Testis (tissue), 3 donors: ENCODE measurements around the gene TOX2. TPM values are rescaled to one million over a fixed set of nuclear protein-coding genes. Genes with fewer than 3 reads are reported as not detected.

Experiments
- DNase-seq: peaks from one replicate; pipeline ENCODE4 v3.0.0-alpha.2; 2019
- H3K27ac ChIP-seq, 2 donors: fragments of 200-600 bp; sonication (generic); one replicate each; pipeline ENCODE4 v1.5.1; 2019
- H3K27me3 ChIP-seq: fragments of 200-600 bp; sonication (generic); one replicate; pipeline ENCODE4 v1.5.1; 2019
- H3K36me3 ChIP-seq: fragments of 200-600 bp; sonication (generic); one replicate; pipeline ENCODE4 v1.5.1; 2017; ENCODE audit warnings: low read depth; ENCODE audit errors: missing control alignments
- H3K4me1 ChIP-seq: fragments of 200-600 bp; sonication (generic); one replicate; pipeline ENCODE4 v1.5.1; 2019
- H3K4me3 ChIP-seq, 2 donors: fragments of 200-600 bp; sonication (generic); one replicate each; pipeline ENCODE4 v1.5.1; 2017 to 2019
- H3K9me3 ChIP-seq: fragments of 200-600 bp; sonication (generic); one replicate; pipeline ENCODE4 v1.5.1; 2017
- CTCF ChIP-seq, 3 experiments: fragments of 450-650 bp in 2 of 3; fragments of 200-600 bp in 1 of 3; sonication (generic) in 1 of 3; IDR thresholded peaks; one replicate each; pipeline ENCODE4 v1.5.1; 2016 to 2019; ENCODE audit warnings: antibody characterized with exemption in 3 of 3, mild to moderate bottlenecking in 2 of 3, moderate library complexity in 1 of 3
- POLR2A ChIP-seq: fragments of 450-650 bp; IDR thresholded peaks from one replicate; pipeline ENCODE4 v1.6.1; 2017; ENCODE audit warnings: antibody characterized with exemption, mild to moderate bottlenecking, moderate library complexity
- WGBS, 2 donors: methylation state at CpG; one replicate each; pipeline ENCODE4 v1.1.5; 2018; 5-methylcytosine and 5-hydroxymethylcytosine counted together
- intact Hi-C: fragments of 100-400 bp; cut with DNase I; formaldehyde crosslinking; loops from one replicate; pipeline ENCODE4 v1.15.1; 2023; ENCODE audit warnings: low total_unique reads
- polyA plus RNA-seq: library from polyadenylated mRNA; stranded (reverse); fragments of 350-450 nt; fragmentation: Illumina TruSeq; extraction: RNeasy Lipid Tissue Mini Kit (QIAGEN cat#74804); gene quantifications from one replicate; pipeline ENCODE4 v1.2.3, GENCODE V29; 2014; ENCODE audit warnings: low read depth, low replicate concordance; ENCODE audit not compliant: insufficient read depth
- total RNA-seq, 2 donors: library from RNA; depleted of rRNA; stranded (reverse); fragments of >200 nt; gene quantifications; one replicate each; pipeline ENCODE4 v1.2.3, GENCODE V29; 2016

Gene TOX2
- total and polyA plus RNA-seq, 3 donors from 2014 or later, result 43.8 to 67.0 (median 48.1) TPM

GRCh38 chr20:44115181-44115580 is 200.5 kb downstream of the TOX2 start:
- Histone ChIP-seq H3K9me3 (no peaks in the 10 kb centered on the region), H3K36me3 (no peaks in the 10 kb centered on the region), H3K27me3 (no peaks in the 10 kb centered on the region), H3K4me3 (peak overlapping the region in 1 of 2 donors; percentile 31), H3K27ac (no peak overlapping the region), H3K4me1 (no peaks in the 10 kb centered on the region)
- DNase-seq, result no peak
- intact Hi-C loops, result loop anchor here (5.0 kb wide), 1 partner anchor 77 kb away; no protein-coding TSS in a partner anchor
- no peak for TF ChIP-seq POLR2A
- no peak for TF ChIP-seq CTCF (IDR thresholded peaks at IDR 0.05)
- WGBS, 2 donors, result 61 to 76% methylated on average over 6 to 7 of the region's 7 CpGs

GRCh38 chr20:44115762-44116644 is 201.4 kb downstream of the TOX2 start:
- H3K27me3 ChIP-seq, result no peaks in the 10 kb centered on the region
- H3K27ac ChIP-seq, result no peak overlapping the region
- TF ChIP-seq POLR2A, result no peak
- no peak for TF ChIP-seq CTCF (IDR thresholded peaks at IDR 0.05)
- DNase-seq, result no peak
- no peaks in the 10 kb centered on the region for H3K36me3 ChIP-seq
- no peaks in the 10 kb centered on the region for H3K4me1 ChIP-seq
- 26 to 34% methylated on average over 5 to 38 of the region's 76 CpGs for WGBS, 2 donors
- peak overlapping the region; percentile 12 to 31 for H3K4me3 ChIP-seq
- H3K9me3 ChIP-seq, result no peaks in the 10 kb centered on the region
- intact Hi-C loops, result loop anchor here (5.0 kb wide), 1 partner anchor 76 kb away; no protein-coding TSS in a partner anchor

GRCh38 chr20:44117296-44118184 is 202.9 kb downstream of the TOX2 start:
- intact Hi-C loops, result loop anchor here (5.0 kb wide), 1 partner anchor 75 kb away; no protein-coding TSS in a partner anchor
- no peaks in the 10 kb centered on the region for H3K4me1 ChIP-seq
- no peak overlapping the region for H3K27ac ChIP-seq
- no peak overlapping the region for H3K4me3 ChIP-seq
- WGBS, 2 donors, result 78 to 80% methylated on average over 7 to 8 of the region's 8 CpGs
- H3K27me3 ChIP-seq, result no peaks in the 10 kb centered on the region
- no peaks in the 10 kb centered on the region for H3K36me3 ChIP-seq
- H3K9me3 ChIP-seq, result no peaks in the 10 kb centered on the region
- TF ChIP-seq CTCF (IDR thresholded peaks at IDR 0.05) (no peak), POLR2A (no peak)
- no peak for DNase-seq

- intact Hi-C loops, result loop anchor here (5.0 kb wide), 1 partner anchor 74 kb away; no protein-coding TSS in a partner anchor
- WGBS, 2 donors, result 86 to 90% methylated on average over 9 of the region's 9 CpGs
- H3K4me3 ChIP-seq, result no peak overlapping the region
- no peaks in the 10 kb centered on the region for H3K27me3 ChIP-seq
- no peak overlapping the region for H3K27ac ChIP-seq
- no peaks in the 10 kb centered on the region for H3K9me3 ChIP-seq
- DNase-seq, result no peak
- H3K36me3 ChIP-seq, result no peaks in the 10 kb centered on the region
- H3K4me1 ChIP-seq, result no peaks in the 10 kb centered on the region
- TF ChIP-seq CTCF (IDR thresholded peaks at IDR 0.05) (no peak), POLR2A (no peak)
These were observed 203.8 kb downstream of the TOX2 start for GRCh38 chr20:44118185-44119033.
